CD4-positive, alpha-beta T cell treated with Interleukin-10 for 1 hour (primary cell): Measurements from ENCODE around the gene GDPD3.

Experiments
- DNase-seq: peaks from one replicate; pipeline ENCODE4 v3.0.0-alpha.2; 2020

GDPD3 gene

GRCh38 chr16:30075503-30076275, 37.6 kb downstream of the GDPD3 start, which contains the start of gene PPP4C:
TSS of gene PPP4C (plus strand) at chr16:30075994. CDS start at chr16:30076378, 384 bp downstream.
- DNase-seq, result peak; percentile 90

- no peak for DNase-seq
Observed at GRCh38 chr16:30070490-30070889, 42.8 kb downstream of the GDPD3 start.

- DNase-seq, result no peak
Observed at GRCh38 chr16:30069611-30070462, 43.5 kb downstream of the GDPD3 start.

GRCh38 chr16:30068750-30069610, 44.4 kb downstream of the GDPD3 start:
- peak; percentile 69 for DNase-seq

GRCh38 chr16:30068333-30068732, 45.0 kb downstream of the GDPD3 start:
- no peak for DNase-seq

GRCh38 chr16:30067584-30067916, 45.8 kb downstream of the GDPD3 start:
- no peak for DNase-seq

- no peak for DNase-seq
Observed at GRCh38 chr16:30066761-30067583, 46.4 kb downstream of the GDPD3 start.

- no peak for DNase-seq
Observed at GRCh38 chr16:30065943-30066760, 47.2 kb downstream of the GDPD3 start.

- peak; percentile 95 for DNase-seq
Observed at GRCh38 chr16:30065102-30065942, 48.0 kb downstream of the GDPD3 start, which contains the start of gene ALDOA. TSS of gene ALDOA (plus strand) at chr16:30065760. CDS start at chr16:30066898, 1,138 bp downstream.

- DNase-seq, result no peak
Observed at GRCh38 chr16:30064729-30065101, 48.6 kb downstream of the GDPD3 start.

GRCh38 chr16:30063893-30064728, 49.2 kb downstream of the GDPD3 start:
- peak; percentile 78 for DNase-seq

GRCh38 chr16:30063278-30063892, 50.0 kb downstream of the GDPD3 start:
- DNase-seq, result no peak

- DNase-seq, result no peak
Observed at GRCh38 chr16:30060836-30061554, 52.3 kb downstream of the GDPD3 start.

- DNase-seq, result no peak
Observed at GRCh38 chr16:30060346-30060745, 53.0 kb downstream of the GDPD3 start.

- peak; percentile 55 for DNase-seq
Observed at GRCh38 chr16:30054959-30055553, 58.3 kb downstream of the GDPD3 start.
